NCI-H82 (cell line): Measurements from ENCODE around the gene CEBPZ.
"Not testable (repeated sequence)": the region's sequence is repeated elsewhere in the genome, so short reads cannot be mapped to it uniquely, and the experiment has no call there.

Source experiments
- DNase-seq: peaks from one replicate; lab custom pipeline; 2025; lab: John Stamatoyannopoulos, UW

Gene CEBPZ

DNA sequence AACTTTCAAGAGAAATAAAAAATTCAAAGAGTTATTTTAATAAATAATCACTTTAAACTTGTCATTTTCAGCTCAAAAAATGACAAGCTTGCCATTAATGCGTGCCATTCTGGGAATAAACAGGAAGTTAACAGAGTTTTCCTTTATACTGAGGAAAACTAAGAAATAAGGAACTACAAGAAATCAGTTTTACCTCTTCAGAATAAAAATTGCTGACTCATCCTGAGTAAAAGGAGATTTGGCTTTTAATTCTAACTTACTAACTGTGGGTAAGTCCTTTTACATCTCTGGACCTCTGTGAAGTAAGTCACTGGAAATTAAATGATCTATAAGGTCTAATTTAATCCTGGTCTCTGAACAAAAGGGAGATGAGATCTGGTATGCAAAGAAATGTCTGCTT lies 16.1 kb downstream of the CEBPZ start:
- DNase-seq, result no peak

DNA sequence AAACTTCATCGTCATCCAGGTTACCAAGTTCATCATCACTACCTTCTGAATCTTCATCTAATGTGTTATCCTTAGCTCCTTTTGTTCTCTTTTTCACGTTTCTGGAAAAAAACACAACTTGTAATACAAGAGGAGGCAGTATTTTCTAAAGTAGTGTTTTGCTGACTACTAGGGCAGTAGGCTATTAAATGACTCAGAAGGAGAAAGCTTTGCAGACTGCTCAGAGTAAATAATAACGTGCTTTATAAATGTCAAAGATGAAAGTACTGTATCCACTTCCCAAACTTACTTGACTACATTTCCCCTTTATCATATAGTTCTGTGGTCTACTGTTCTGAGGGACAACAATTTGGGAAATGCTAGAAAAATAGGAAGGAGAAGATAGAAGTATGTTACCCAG lies 19.5 kb downstream of the CEBPZ start:
- DNase-seq, result no peak

DNA sequence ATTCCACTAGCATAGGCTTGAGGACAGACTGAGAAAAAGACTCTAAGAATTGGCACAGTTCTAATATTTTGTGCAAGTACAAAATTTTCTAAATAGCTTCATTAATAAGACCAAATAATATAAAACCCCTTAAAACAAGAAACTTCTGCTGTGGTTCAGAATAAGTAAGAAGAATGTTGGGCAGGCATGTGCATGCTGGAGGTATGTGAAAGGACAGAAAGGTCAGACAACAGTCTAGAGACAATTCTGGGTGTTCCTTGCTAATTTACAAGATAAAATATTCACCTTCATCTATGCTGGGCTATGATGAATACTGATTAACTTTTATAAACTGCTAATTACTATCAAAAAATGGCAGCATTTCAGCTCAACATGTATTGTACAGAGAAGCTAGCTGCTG lies 20.2 kb downstream of the CEBPZ start:
- no peak for DNase-seq

DNA sequence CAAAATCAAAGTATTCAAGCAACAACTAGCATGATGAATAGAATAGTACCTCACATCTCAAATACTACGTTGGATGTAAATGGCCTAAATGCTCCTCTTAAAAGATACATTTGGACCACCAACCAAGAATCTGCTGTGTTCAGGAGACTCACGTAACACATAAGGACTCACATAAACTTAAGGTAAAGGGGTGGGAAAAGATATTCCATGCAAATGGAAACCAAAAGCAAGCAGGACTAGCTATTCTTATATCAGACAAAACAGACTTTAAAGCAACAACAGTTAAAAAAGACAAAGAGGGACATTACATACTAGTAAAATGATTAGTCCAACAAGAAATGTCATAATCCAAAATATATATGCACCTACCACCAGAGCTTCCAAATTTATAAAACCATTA lies 24.6 kb downstream of the CEBPZ start:
- not testable (repeated sequence) for DNase-seq

DNA sequence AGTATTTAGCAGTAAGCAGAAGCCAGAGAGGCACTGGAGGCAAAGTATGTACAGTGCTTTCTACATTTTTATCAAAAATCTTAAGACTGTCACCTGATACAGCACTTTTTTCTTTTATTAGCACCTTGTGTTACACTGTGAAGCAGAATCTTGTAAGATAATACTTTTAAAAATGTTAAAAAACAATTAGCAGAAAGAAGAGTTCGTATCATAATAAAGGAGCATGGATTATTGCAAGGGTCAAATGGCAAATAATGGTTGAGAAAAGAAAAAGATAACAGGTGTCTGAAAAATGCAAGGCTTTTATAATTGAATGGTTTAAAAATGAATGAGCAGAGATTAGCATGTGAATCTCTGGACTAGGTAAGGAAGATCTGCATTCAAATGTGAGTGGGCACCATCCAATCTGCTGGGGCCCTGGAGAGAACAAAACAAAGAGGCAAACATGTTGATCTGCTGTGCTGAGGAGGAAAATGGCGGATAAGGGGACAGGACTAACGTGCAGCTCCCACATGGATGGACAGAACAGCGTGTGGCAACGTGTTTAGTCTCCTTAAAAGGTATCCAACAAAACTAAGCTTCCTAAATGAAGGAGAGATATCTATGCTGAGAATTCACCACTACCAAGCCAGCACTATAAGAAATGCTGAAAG lies 25.6 kb downstream of the CEBPZ start:
- no peak for DNase-seq

DNA sequence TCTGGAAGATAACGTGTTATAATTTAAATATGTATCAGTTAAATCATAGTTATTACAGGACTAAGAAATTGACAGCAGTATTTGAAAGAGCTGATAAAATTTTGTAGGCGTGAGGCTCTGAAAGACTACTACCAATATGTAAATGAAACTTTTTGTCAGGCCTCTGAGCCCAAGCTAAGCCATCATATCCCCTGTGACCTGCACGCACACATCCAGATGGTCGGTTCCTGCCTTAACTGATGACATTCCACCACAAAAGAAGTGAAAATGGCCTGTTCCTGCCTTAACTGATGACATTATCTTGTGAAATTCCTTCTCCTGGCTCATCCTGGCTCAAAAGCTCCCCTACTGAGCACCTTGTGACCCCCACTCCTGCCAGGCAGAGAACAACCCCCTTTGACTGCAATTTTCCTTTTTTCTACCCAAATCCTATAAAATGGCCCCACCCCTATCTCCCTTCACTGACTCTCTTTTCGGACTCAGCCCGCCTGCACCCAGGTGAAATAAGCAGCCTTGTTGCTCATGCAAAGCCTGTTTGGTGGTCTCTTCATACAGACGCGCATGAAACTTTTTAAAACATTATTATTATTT lies 26.2 kb downstream of the CEBPZ start:
- DNase-seq, result not testable (repeated sequence)

DNA sequence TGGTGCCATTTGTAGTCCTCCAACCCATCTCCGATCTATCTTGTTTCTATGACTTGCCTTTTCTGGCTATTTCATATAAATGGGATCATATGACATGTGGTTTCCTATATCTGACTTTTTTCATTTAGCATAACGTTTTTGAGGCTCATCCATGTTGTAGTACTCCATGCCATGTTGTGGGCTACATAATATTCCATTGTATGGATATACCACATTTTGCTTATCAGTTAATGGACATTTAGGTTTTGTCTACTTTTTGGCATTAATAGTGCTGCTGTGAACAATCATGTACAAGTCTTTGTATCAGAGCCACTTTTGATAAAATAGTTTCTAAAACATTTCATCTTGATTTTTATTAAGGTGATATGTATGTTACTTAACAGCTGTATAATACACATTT lies 27.7 kb downstream of the CEBPZ start:
- no peak for DNase-seq

DNA sequence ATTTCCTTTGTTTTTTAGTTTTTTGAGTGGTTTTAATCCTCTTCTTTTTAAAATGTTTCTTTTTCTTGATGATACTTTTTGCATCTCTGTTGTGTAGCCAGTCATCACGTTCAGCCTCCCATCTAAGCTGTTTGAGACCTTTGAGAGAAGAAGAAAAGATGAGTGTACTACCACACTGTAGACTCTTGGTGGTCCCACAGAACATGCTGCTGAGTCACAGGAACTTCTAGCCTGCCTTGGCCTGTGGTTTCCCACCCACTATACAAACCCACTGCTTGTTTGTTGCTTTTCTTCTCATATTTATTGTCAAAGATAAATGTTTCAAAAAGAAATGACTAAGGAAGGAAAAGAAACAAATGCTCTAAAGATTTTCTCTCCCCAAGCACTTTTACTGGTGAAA lies 29.6 kb downstream of the CEBPZ start:
- peak; percentile 22 for DNase-seq

DNA sequence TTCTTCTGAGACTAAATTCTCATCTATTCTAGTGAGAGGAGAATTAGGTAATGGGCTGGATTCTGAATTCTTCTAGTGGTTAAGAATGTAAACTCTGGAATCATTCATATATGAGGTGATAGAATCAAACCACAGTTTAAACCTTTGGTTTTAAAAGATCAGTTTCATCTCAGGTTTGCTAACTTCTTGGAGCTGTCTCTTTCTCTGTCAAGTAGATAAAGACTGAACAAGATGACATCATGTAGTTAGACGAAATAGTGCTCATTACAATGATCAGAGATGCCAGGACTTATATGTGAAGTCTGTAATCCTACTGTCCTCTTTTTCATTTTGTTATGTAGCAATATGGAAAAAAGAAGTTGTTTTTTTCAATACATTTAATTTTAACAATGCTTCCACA lies 30.2 kb downstream of the CEBPZ start:
- no peak for DNase-seq

DNA sequence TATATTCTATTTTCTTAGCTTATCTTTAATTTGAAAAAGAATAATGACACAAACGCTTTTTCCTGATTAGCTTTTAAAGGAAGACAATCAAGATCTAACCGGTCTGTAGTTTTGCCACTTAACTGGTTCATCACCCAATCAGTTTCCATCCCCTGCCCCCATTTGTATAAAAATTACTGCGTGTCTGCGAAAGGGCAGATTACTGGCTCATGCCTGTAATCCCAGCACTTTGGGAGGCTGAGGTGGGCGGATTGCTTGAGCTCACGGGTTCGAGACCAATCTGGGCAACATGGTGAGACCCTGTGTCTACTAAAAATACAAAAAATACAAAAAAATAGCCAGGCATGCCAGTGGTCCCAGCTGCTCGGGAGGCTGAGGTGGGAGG lies 32.7 kb downstream of the CEBPZ start:
- DNase-seq, result no peak

DNA sequence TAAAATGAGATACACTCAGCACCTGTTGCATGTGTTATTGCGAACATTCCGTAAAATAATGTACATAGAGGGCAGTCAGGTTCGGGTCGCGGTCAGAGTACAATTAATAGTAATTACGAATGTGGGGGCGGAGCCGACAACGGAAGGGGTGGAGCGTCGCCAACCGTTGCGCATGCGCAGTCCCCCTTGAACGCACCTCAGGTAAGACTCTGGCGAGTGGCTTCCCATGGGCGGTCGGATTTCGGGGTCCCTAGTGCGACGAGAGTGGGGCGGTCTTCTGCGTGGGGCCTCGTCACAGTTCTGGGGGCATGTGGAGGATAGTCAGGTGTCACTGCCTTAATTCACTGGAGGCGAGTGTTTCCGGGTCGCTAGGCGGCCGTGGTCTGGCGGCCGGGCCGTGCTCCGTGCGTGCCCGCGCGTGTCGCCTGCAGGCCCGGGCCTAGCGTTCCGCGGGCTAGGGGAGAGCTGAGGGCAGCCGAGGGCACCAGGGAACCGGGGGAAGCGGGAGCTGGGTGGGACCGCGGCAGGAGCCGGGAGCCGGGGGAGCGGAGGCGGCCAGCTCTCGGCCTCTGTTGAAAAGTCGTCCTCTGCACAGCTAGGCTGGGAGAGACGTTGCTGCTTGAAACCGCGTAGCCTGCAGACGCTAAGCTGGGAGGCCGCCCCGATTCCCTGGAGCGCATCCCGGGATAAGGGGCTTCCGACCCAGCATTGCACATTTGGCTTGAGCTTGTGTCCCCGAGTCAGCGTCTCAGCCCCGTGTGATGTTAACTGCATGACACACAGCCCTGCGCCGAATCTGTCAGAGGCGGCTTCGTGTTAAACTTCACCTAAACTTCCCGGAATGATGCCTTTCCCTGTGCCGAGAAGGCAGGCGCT lies 34.8 kb downstream of the CEBPZ start, which contains the start of gene CEBPZOS:
CEBPZOS (plus strand) TSS at position 177 of the 876 bp plus-strand sequence. CDS start 3,209 bp downstream, outside the sequence.
- peak; percentile 80 for DNase-seq

DNA sequence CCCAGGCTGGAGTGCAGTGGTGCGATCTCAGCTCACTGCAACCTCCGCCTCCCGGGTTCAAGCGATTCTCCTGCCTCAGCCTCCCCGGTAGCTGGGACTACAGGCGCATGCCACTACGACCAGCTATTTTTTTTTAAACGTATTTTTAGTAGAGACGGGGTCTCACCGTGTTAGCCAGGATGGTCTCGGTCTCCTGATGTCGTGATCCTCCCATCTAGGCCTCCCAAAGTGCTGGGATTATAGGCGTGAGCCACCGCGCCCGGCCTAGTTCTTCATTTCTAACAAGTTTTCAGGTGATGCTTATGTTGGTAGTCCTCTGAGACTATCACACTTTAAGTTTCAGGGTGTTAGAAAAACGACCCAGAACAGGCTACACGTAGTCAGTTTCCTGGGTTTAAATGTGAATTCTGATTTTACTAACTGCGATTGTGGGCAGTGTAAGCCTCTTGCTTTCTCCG lies 35.5 kb downstream of the CEBPZ start:
- DNase-seq, result not testable (repeated sequence)

DNA sequence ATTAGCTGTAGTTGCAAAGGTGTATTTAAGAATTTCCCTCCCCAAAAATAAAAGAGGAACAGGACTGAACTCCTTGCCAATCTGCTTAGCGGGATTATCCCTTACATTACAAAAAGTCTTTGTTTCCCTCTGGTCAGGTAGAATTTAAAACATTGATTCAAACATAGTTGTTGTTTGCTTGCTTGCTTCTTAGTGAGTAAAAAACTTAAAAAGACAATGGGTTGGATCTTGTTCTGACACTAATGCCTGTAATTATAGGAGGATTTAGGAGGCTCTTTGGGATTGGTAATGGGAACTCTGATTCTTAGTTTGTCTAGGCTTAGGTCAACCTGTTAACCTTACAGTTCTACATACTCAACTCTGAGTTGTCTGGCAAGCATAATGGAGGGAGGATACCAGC lies 38.8 kb downstream of the CEBPZ start:
- peak; percentile 47 for DNase-seq

DNA sequence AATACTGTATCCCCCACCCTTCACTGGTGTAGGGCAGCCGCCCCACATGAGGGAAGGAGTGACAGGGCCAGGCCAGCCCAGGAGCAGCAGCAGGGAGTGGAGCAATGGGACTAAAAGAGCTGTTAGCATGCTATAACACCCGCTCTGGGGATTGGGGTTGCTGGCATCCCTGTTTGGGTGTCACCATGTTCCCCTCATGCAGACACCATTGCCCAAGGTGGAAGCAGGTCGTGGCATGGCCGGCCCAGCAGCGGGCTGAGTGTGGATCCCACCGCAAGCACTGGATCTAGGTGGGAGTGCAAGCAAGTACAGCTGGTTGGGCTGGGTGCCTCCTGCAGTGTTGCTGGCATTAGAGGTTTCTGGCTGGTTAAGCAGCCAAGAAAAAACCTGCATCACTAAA lies 39.6 kb downstream of the CEBPZ start:
- no peak for DNase-seq

DNA sequence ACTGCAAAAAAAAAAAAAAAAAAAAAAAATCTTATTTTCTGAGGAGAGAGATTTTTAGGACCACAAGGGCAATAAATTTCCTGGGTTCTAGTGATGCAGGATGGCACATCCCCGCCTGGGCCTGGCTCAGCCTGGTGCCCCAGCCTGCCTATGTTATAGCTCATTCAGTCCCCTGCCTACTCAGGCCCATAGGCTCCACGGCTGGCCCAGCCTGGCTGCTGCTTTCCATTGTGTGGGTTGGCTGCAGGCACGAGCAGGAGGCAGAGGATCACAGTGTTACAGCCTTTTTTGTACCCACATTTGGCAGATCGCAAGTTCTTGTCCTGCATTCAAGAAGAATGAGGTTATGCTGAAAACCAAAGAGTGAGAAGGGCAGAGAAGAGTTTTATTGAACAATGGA lies 40.1 kb downstream of the CEBPZ start:
- DNase-seq, result no peak

DNA sequence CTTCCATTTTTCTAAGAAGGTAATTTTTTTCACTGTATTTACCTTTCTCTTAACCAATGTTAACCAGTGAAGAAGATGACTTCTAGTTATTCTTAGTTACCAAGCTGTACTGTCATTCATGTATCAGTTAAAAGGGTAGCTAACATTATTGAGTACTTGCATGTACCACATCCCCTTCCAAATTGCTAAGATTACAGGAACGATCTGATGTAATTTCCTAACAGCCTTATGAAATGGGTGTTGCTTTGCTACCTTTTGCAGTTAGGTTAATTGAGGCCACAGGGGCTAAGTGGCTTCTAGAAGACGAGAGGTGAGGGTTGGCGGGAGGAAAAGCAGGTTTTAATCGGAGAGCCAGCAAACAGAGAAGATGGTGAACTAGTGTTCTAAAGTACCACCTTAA lies 41.1 kb downstream of the CEBPZ start:
- no peak for DNase-seq

DNA sequence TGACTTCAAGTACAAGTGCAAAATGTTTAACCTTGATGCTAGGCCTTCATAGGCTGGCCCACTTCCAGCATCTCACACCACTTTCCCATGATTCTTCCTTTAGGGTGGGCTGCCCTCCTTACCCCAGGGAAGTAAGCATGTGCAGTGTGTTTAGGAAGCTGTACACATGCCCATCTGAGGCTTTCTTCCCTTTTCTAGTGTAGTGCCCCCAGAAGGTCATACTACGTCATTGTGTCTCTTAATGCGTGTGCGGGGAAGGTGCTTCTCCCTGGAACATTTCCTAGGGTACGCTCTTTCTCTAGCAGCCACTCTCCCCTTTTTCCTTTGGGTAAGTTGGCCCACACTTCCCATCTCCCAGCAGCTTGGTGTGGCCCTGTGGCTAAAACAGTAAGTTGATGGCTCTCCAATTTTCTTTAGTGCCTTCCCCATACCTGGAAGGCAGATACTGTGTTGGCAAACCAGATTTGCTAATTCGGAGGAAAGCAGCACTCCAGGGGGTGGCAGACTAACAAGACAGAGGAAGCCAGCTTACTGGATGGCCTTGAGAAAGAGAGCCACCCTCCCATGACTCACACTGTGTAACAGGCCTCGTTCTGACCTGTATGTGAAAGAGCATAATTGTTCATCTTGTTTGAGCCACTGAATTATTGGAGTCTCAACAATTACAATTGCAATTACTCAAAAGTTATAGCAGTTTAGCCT lies 41.8 kb downstream of the CEBPZ start:
- no peak for DNase-seq

DNA sequence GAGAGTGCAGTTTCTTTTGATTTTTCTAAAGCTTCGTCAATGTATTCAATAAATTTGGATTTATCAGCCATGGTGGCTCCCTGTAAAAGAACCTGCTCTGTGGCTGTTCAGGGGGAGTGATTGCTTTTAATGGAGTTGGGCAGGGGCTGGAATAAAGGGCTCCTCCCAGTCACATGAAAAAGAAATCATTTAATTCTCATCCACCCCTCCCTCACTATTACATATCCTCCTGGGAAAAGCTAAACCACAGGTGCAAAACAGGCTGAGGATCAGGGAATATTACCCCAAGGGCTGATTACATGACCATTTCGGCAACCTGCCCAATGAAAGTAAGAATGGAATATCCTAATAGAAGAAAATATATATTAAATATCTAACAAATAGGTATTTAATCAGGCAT lies 42.8 kb downstream of the CEBPZ start, which contains the start of gene SULT6B1:
SULT6B1 (minus strand) TSS at position 101 of the 400 bp plus-strand sequence; CDS start at position 71, 30 bp downstream.
- DNase-seq, result no peak

DNA sequence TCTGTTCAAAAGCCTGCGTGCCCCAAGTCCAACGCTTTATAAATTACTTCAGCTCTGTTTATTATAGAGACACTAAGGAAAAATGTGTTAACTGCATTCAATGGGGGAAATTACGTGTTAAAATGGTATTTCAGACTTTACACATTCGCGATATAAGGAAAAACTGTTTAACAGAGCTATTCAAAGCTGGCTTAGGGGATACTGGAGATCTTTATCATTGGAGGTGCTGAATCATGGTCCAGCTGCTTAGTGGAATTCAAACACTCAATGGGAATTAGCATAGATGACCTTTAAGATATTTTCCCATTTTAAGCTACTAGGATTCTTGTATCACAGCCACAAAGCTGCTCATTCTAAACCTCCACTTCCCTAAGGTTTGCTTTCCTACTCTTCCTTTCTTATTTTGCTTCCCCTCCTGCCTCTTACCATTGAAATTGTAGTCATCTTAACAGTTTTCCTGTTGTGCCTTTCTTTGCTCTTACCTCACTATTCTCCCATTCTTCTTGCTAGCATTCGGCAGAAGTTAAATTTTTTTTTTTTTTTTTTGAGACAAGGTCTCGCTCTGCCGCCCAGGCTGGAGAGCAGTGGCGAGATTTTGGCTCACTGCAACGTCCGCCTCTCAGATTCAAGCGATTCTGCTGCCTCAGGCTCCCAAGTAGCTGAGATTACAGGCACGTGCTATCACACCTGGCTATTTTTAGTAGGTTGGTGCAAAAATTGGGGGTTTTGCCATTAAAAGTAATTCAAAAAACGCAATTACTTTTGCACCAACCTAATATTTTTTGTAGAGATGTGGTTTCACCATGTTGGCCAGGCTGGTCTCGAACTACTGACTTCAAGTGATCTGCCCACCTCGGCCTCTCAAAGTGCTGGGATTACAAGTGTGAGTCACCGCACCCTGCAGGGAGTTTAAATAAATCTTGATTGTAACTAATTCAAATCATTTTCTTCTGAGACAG lies 49.4 kb downstream of the CEBPZ start:
- no peak for DNase-seq

DNA sequence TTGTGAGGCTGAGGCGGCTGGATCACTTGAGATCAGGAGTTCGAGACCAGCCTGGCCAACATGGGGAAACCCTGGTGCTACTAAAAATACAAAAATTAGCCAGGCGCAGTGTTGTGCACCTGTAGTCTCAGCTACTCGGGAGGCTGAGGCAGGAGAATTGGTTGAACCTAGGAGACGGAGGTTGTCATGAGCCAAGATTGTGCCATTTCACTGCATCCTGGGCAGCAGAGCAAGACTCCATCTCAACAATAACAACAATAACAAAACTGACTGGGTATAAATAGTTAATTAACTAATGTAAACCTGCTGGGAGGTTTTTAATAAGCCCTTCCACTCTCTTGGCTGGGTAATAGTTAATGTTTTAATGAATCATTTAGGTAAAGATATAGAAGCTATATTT lies 50.8 kb downstream of the CEBPZ start:
- no peak for DNase-seq
